Measurements from ENCODE around the gene MVB12B. TPM values are rescaled to one million over a fixed set of nuclear protein-coding genes. Genes with fewer than 3 reads are reported as not detected.

MVB12B gene
- total RNA-seq, 1 donor from 2014 or later = 47.5 TPM

- intact Hi-C loops (cut with DNase I) = no loop called here
- no peak for DNase-seq
- TF ChIP-seq, protein P1, sequence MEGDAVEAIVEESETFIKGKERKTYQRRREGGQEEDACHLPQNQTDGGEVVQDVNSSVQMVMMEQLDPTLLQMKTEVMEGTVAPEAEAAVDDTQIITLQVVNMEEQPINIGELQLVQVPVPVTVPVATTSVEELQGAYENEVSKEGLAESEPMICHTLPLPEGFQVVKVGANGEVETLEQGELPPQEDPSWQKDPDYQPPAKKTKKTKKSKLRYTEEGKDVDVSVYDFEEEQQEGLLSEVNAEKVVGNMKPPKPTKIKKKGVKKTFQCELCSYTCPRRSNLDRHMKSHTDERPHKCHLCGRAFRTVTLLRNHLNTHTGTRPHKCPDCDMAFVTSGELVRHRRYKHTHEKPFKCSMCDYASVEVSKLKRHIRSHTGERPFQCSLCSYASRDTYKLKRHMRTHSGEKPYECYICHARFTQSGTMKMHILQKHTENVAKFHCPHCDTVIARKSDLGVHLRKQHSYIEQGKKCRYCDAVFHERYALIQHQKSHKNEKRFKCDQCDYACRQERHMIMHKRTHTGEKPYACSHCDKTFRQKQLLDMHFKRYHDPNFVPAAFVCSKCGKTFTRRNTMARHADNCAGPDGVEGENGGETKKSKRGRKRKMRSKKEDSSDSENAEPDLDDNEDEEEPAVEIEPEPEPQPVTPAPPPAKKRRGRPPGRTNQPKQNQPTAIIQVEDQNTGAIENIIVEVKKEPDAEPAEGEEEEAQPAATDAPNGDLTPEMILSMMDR (IDR thresholded peaks at IDR 0.05) = no peak
- ATAC-seq = no peak
- Histone ChIP-seq H3K36me3 (no peaks in the 10 kb centered on the region), H3K27ac (no peak overlapping the region), H3K4me1 (no peaks in the 10 kb centered on the region), H3K27me3 (no peaks in the 10 kb centered on the region), H3K4me3 (no peak overlapping the region), H3K9me3 (no peaks in the 10 kb centered on the region)
Observed at GRCh38 chr9:126478216-126478981, 151.8 kb downstream of the MVB12B start.

DNA sequence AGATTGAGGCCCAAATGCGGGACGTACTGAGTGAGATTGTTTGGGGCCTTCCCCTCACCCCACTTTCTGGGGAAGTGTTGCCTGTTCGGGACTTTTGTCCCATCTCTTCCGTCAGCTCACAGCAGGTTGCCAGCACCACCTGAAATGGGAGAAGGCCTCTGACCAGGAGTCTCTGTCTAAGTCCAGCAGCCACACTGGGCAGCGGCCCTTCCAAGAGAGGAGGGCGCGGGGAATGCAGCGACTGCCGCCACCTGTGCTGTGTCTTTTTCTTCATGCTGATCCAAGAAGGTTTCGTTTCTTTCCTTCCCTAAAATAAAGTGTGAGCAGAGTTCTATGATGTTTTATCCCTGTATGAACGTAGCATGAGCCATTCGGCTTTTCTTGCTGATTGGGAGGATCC lies 152.9 kb downstream of the MVB12B start:
- intact Hi-C loops (cut with DNase I) = no loop called here
- peaks cover 3% of the 10 kb centered on the region for H3K36me3 ChIP-seq
- no peak for DNase-seq

DNA sequence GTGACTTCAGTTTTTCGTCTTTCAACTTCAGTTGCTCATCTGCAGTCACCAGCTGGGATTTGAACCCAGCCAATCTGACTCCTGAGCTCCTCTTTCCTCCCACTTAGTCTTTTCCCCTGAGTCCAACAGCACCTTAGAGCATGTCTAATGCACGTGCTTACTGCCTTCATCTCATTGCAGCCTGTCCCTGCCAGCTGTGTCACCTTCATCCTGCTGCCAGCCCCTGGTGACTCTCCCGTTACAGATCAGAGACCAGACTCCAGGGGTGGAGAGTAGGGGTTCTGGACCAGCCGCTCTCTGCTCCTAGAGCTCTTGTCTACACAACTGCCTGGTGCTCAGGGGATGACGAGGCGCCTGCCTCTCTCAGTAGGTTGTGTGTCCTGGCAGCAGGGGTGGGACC lies 154.2 kb downstream of the MVB12B start:
- H3K27me3 ChIP-seq = no peaks in the 10 kb centered on the region
- intact Hi-C loops (cut with DNase I) = no loop called here
- TF ChIP-seq, protein P1 (IDR thresholded peaks at IDR 0.05) = no peak
- ATAC-seq (no peak), DNase-seq (no peak)
- no peak overlapping the region for H3K27ac ChIP-seq
- no peaks in the 10 kb centered on the region for H3K4me1 ChIP-seq
- peaks cover 3% of the 10 kb centered on the region for H3K36me3 ChIP-seq
- no peaks in the 10 kb centered on the region for H3K9me3 ChIP-seq
- H3K4me3 ChIP-seq = no peak overlapping the region

More for the DNA sequence above, 152.9 kb downstream of the MVB12B start:
- Histone ChIP-seq H3K27me3 (no peaks in the 10 kb centered on the region), H3K4me1 (no peaks in the 10 kb centered on the region), H3K27ac (no peak overlapping the region), H3K4me3 (no peak overlapping the region), H3K9me3 (no peaks in the 10 kb centered on the region)
- TF ChIP-seq, protein P1 (IDR thresholded peaks at IDR 0.05) = no peak
- no peak for ATAC-seq

DNA sequence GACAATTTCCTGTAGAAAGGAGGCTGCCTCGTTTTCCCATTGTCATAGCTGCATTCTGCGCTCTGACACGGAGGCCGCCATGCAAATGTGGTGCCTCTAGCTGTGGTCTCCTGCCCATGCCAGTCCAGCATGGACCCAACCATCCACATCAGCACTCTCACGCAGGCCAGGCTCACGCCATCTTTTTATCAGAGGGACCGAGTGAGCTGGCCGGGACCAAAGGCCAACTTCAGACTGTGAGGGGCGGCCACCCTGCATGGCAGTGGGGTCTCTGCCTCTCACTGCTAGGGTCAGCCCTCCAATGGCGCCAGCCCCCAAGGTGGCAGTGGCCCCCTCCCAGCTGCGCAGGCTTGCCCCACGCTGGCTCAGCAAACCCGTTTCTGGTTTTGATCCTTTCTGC lies 155.2 kb downstream of the MVB12B start:
- no peak overlapping the region for H3K4me3 ChIP-seq
- H3K9me3 ChIP-seq = no peaks in the 10 kb centered on the region
- intact Hi-C loops (cut with DNase I) = no loop called here
- DNase-seq (no peak), ATAC-seq (no peak)
- no peak overlapping the region for H3K27ac ChIP-seq
- H3K36me3 ChIP-seq = peaks cover 3% of the 10 kb centered on the region
- H3K27me3 ChIP-seq = no peaks in the 10 kb centered on the region
- TF ChIP-seq, protein P1 (IDR thresholded peaks at IDR 0.05) = no peak
- no peaks in the 10 kb centered on the region for H3K4me1 ChIP-seq

- no peak overlapping the region for H3K4me3 ChIP-seq
- H3K9me3 ChIP-seq = no peaks in the 10 kb centered on the region
- no peak for DNase-seq
Observed at GRCh38 chr9:126482361-126483044, 155.9 kb downstream of the MVB12B start.

More at GRCh38 chr9:126482361-126483044, 155.9 kb downstream of the MVB12B start:
- H3K27ac ChIP-seq = no peak overlapping the region
- no peaks in the 10 kb centered on the region for H3K27me3 ChIP-seq
- H3K4me1 ChIP-seq = no peaks in the 10 kb centered on the region
- intact Hi-C loops (cut with DNase I) = no loop called here
- H3K36me3 ChIP-seq = peaks cover 3% of the 10 kb centered on the region
- TF ChIP-seq, protein P1 (IDR thresholded peaks at IDR 0.05) = no peak
- no peak for ATAC-seq
